Kidney tubule cell (primary cell): ENCODE measurements around the gene TRAPPC10.
A peak's percentile ranks its signal among the peaks of the same experiment; 100 is the strongest.

Source experiments
- DNase-seq: peaks from one replicate; pipeline ENCODE4 v3.0.0-alpha.2; 2018; ENCODE audit warnings: low spot score

Gene TRAPPC10

GRCh38 chr21:44035244-44035643, 23.1 kb downstream of the TRAPPC10 start:
- no peak for DNase-seq

- DNase-seq = no peak
Observed at GRCh38 chr21:44038063-44038462, 26.0 kb downstream of the TRAPPC10 start.

GRCh38 chr21:44039828-44040227, 27.7 kb downstream of the TRAPPC10 start:
- DNase-seq = no peak

- DNase-seq = no peak
Observed at GRCh38 chr21:44043613-44044012, 31.5 kb downstream of the TRAPPC10 start.

- DNase-seq = no peak
Observed at GRCh38 chr21:44046734-44047133, 34.6 kb downstream of the TRAPPC10 start.

- no peak for DNase-seq
Observed at GRCh38 chr21:44047996-44048560, 36.0 kb downstream of the TRAPPC10 start.

- DNase-seq = peak; percentile 8
Observed at GRCh38 chr21:44049182-44049581, 37.1 kb downstream of the TRAPPC10 start.

GRCh38 chr21:44049606-44050005, 37.5 kb downstream of the TRAPPC10 start:
- DNase-seq = peak; percentile 28

GRCh38 chr21:44050276-44050675, 38.2 kb downstream of the TRAPPC10 start:
- no peak for DNase-seq

GRCh38 chr21:44051462-44051941, 39.4 kb downstream of the TRAPPC10 start:
- DNase-seq = no peak

GRCh38 chr21:44052071-44052829, 40.1 kb downstream of the TRAPPC10 start:
- peak; percentile 35 for DNase-seq

GRCh38 chr21:44052830-44053226, 40.7 kb downstream of the TRAPPC10 start:
- no peak for DNase-seq

GRCh38 chr21:44053567-44053966, 41.5 kb downstream of the TRAPPC10 start:
- DNase-seq = no peak

GRCh38 chr21:44054710-44055109, 42.6 kb downstream of the TRAPPC10 start:
- DNase-seq = peak; percentile 25

- no peak for DNase-seq
Observed at GRCh38 chr21:44057055-44057454, 44.9 kb downstream of the TRAPPC10 start.

GRCh38 chr21:44057960-44058651, 46.0 kb downstream of the TRAPPC10 start:
- no peak for DNase-seq

- no peak for DNase-seq
Observed at GRCh38 chr21:44058652-44058964, 46.5 kb downstream of the TRAPPC10 start.

- no peak for DNase-seq
Observed at GRCh38 chr21:44058981-44059380, 46.9 kb downstream of the TRAPPC10 start.

- no peak for DNase-seq
Observed at GRCh38 chr21:44059710-44060109, 47.6 kb downstream of the TRAPPC10 start.

- no peak for DNase-seq
Observed at GRCh38 chr21:44062380-44062779, 50.3 kb downstream of the TRAPPC10 start.

- no peak for DNase-seq
Observed at GRCh38 chr21:44063151-44063912, 51.2 kb downstream of the TRAPPC10 start.

GRCh38 chr21:44064852-44065403, 52.8 kb downstream of the TRAPPC10 start:
- no peak for DNase-seq
